Activated CD4-positive, alpha-beta T cell treated with anti-CD3 and anti-CD28 coated beads, Interleukin-2, amount 50 U/mL, for 4 hours (primary cell): ENCODE data around the gene UTS2B.

Experiments used
- DNase-seq, 2 experiments: peaks; one replicate each; pipeline ENCODE4 v3.0.0-alpha.2; 2020

Gene UTS2B

DNA sequence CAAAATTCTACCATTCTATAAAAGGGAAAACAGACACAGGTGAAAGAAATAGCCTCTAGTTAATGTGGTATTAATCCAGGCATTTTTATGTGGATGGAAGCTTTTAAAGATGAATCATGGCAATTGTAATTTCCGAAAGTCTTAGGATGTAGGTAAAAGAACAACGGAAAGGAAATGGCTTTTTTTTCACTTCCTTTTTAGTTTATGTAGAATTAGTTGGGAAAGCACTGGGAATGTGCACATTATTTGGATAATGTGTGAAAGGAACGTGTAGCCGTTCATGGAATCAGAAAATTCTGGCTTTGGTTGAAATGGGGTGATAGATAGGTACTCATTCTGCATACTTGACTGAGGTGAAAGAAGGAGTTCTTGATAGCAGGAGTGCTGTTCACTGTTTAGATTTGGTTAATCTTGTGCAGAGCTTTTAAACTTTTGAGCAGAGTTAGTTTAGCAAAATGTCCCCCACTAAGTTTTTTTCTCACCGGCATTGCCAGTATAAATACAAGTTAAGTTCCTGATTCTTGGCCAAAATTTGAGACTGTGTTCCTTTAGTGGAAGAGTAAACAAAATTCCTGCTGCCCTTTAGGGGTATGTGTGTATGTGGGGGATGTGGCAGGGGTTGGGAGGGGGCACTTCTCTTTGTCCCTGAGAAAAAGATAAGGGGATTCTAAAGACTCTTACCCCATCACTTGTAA lies 20.2 kb upstream of the UTS2B start:
- DNase-seq, result no peak

DNA sequence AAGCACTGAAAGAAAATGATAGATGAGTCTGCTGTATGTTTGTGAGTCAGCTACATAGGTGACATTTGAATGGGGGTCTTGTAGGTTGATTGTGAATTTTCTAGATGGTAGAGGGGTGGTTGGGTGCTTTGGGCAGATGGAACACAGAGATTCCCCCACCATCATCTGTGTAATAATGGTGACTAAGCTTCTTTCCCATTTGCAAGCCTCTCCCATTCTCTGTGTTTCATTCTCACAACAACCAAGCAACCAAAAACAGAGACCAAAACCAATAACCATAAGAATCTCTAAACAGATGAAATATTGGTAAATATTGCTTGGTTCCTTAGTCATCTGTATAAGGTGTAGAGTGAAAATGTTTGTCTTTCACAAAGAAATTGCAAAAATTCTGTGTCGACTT lies 17.8 kb upstream of the UTS2B start:
- no peak for DNase-seq

DNA sequence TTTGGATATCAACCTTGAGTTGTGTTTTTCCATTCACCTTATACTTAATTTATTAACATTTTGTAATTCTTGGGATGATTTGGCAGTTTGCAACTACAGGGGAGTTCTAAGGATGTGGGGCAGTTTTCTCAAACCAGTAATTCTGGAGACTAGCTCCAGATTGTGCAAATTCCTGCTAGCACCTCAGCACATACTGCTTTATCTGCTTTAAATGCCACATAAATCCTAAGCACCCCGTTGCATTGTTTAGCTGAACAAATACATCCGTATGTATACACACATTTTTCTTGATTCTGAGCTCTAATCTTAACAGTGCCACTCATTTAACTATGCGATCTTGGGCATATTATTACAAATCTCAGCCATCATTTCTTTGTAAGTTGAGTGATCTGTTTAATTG lies 16.9 kb upstream of the UTS2B start:
- no peak for DNase-seq

- no peak for DNase-seq
Measured at GRCh38 chr3:191345334-191345733, 15.0 kb upstream of the UTS2B start.

DNA sequence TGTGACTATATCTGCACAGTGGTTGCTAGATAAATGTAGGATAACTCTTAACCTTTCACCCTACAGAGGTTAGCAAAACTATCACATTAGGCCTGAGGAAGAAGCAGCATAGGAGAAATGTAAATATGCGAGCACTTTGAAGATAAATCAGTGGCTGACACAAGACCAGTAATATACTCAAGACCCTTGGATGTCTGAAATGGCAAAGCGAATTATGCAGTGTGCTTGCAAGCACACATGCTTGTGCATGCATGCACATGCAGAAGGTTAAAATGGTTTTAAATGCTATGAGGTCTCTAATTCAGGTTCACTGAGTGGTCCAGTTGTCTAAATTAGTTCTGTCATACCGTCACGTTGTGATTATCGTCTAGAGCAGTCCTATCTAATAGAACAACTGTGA lies 13.6 kb upstream of the UTS2B start:
- DNase-seq, result no peak

GRCh38 chr3:191343115-191343514 lies 12.8 kb upstream of the UTS2B start:
- DNase-seq, result no peak

DNA sequence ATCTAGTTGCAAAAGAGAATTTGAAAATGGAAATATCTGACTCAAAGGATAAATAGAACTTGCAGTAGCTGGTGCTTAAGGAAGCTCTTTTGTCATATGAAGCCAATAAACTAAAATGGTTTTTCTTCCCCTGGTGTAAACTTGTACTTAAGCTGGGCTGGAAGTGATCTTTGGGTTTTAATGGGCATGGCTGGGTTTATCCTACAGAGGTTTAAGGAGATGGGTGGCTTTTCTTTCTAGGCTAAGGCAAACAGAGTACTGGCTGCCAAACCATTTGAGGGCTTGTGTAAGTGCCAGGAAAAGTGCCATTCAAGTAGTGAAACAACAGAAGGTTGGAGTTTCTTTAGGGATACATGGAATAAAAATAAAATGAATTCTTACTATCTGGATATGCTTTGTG lies 12.1 kb upstream of the UTS2B start:
- DNase-seq, result no peak

- DNase-seq, result no peak
Measured at GRCh38 chr3:191342006-191342405, 11.7 kb upstream of the UTS2B start.

DNA sequence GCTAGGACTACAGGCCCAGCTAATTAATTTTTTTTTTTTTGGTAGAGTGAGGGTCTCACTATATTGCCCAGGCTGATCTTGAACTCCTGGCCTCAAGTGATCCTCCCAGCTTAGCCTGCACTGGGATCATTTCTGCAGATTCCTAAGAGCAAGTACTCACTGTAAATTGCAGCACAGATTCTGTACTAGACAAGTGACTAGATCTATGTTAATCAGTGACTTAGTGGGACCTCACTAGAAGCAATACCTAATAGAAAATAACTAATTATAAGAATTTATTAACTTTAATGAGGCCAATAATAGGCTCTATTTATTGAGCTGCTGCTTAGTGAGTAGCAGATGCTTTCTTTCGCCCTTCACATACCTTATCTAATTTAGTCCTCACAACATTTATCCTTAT lies 10.6 kb upstream of the UTS2B start:
- DNase-seq, result no peak

DNA sequence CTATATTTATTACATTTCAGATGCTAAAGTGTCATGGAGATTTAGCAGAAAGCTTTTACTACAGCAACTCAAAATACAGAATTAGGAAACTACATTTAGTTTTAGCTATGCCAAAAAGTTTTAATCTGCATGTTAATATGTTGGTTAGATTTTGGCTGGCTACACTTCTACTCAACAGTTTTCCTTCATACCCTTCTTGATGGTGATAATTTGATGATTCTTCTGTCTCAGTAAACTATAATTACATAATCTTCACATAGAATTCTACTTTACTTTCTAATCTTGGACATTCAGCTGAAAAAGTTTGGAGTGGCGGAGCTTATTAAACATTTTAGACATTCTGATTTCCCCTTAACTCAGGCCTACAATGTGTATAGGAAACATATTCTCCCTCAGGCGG lies 10.0 kb upstream of the UTS2B start:
- no peak for DNase-seq

- no peak for DNase-seq
Measured at GRCh38 chr3:191339316-191339917, 9.1 kb upstream of the UTS2B start.

DNA sequence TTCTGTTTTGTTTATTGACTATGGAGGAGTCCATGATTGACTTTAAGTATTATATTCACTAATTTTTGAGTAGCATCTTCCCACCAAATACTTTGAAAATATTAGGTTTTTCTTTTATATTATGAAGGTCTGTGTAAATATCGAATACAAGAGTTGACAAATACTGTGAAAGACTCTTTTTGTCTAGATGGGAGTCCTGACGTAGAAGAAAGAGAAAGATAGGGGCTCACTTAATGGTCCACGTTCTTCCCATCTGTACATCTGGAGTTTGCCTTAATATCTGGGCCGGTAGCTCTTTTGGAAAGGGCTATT lies 7.8 kb upstream of the UTS2B start:
- no peak for DNase-seq

GRCh38 chr3:191336833-191337232 lies 6.5 kb upstream of the UTS2B start:
- no peak for DNase-seq

DNA sequence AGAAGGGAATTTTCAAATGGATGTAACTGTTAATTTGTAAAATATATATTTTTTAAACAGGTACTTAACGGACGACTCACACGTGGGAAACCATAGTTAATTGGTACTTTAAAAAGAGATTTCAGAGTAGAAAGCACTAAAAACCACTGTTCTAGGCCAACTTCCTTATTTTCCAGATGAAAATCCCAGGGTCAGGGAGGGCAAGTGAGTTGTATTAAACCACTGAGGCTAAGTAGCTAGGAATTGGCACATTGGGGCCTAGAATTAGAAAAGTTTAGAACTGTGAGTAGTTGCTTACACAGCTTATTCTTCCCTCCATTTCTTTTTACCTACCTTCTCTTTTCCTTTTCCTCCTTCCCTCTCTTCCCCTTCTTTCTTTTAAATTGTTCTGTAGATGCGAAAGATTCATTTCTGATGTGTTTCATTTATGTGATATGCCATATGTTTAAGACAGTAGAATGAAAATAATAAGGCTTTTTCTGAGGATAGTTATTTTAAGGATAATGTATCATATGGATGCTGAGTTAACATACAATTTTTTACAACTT lies 4.1 kb upstream of the UTS2B start:
- no peak for DNase-seq

GRCh38 chr3:191333298-191333880 lies 3.1 kb upstream of the UTS2B start:
- no peak for DNase-seq

GRCh38 chr3:191331388-191331787 lies 1.1 kb upstream of the UTS2B start:
- no peak for DNase-seq

GRCh38 chr3:191330530-191331048 lies 263 bp upstream of the UTS2B start:
- no peak for DNase-seq

DNA sequence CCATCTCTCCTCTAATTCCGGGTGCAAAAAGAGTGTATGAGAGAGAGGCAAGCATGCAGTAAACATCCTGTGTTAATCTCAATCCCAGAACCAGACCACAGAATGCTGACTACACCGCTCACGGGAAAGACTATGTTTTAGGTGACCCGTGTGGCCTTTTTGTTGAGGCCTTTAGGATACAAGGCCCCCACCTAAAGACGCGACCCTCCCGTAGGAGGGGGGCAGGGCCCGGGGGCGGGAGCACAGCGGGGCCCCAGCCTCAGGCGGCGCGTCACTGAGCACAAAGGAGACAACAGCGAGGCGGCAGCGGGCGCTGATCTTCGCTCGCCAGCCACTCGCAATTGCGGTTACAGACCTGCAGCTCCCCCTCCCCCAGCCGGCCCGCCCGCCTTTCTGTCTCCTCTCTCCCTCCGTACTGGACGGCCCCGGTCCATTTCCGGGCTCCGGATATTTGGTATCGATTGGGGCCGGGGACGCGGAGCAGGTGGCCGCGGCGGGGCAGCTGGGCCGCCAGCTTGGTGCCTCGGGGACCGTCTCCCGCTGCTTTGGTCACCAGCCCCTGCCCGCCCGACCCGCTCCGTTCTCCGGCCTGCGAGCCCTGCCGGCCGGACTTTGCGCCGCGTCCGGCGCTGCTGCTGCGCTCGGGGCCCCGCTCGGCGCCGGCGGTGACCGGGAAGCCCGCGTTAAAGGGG lies 1.2 kb downstream of the UTS2B start, which contains the start of gene CCDC50:
TSS of gene CCDC50 (plus strand) at position 433 of the 692 bp plus-strand sequence. CDS start 281 bp downstream, outside the sequence.
- peak in 1 of 2 experiments; percentile 25 for DNase-seq

- no peak for DNase-seq
Measured at GRCh38 chr3:191328383-191328961, 1.9 kb downstream of the UTS2B start.

DNA sequence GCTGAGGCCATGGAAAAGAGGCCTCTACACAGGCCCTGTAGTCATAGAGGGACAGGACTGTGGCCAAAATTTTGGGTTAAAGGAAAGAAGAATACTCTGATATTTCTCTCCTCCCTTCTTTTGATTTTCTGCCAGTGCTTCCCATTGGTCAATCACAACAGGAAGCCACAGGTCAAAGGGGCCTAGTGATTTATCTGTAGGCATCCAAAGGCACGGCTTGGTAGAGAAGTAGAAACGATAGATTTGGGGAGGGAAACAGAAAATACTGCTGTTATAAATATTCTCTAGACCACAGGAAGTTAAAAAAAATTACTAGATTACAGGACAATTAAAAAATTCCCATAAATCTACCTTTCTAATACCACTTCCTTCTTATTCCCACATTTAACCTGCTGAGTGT lies 2.8 kb downstream of the UTS2B start:
- DNase-seq, result no peak

- DNase-seq, result no peak
Measured at GRCh38 chr3:191324936-191325335, 5.4 kb downstream of the UTS2B start.

GRCh38 chr3:191321019-191321767 lies 9.1 kb downstream of the UTS2B start:
- no peak for DNase-seq
